ENCODE results near the gene NTRK3. TPM values are rescaled to one million over a fixed set of nuclear protein-coding genes. Genes with fewer than 3 reads are reported as not detected.

Gene NTRK3
- total RNA-seq, 1 donor from 2014 or later: 3.5 TPM

DNA sequence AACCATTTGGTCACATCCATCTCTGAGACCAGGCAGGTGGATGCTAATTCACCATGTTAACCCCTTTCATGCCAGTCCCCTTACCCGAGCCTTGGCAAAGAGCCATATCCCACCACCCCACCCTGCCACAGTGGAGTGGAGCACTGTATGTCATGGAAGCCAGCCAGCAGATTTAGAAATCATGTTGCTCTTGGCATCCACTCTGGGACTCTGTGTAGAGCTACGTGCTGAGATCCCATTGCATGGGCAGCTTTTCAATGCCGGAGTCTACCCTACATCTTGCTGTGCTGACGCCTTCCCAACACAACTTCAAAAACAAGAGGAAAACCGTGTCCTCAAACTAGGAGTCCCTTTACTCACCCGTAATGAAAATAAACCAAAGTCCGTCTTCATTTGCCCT lies 131.0 kb downstream of the NTRK3 start:
- intact Hi-C loops (cut with DNase I): no loop called here
- TF ChIP-seq CTCF (IDR thresholded peaks at IDR 0.05): no peak
- H3K36me3 ChIP-seq: no peaks in the 10 kb centered on the region
- no peaks in the 10 kb centered on the region for H3K4me1 ChIP-seq
- ATAC-seq (no peak), DNase-seq (no peak)
- no peaks in the 10 kb centered on the region for H3K27me3 ChIP-seq (ENCODE audit: low read depth)
- H3K27ac ChIP-seq: no peak overlapping the region
- no peaks in the 10 kb centered on the region for H3K9me3 ChIP-seq
- H3K4me3 ChIP-seq: no peak overlapping the region

DNA sequence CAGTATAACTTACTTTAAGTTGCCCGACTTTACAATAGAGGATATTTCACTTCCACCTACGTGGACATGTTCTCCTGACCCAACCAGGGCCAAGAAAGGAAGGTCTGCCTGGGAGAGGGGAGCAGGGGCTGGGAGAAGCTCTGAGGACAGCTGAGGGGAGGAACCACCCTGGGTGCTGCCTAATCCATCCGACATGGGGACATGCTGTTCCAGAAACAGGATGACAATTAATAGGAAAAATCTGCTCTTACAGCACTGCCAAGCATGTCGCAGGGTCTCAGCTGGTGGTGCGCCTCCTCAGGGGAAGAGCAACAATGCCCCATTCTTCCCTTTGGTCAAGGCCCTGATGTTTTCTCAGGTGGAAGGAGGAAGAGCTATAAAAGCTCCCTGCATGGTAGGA lies 132.3 kb downstream of the NTRK3 start:
- no peak for DNase-seq
- intact Hi-C loops (cut with DNase I): no loop called here
- no peaks in the 10 kb centered on the region for H3K9me3 ChIP-seq

GRCh38 chr15:88121968-88122530 lies 134.5 kb downstream of the NTRK3 start:
- intact Hi-C loops (cut with DNase I): no loop called here
- TF ChIP-seq CTCF (IDR thresholded peaks at IDR 0.05): no peak
- Histone ChIP-seq H3K27ac (no peak overlapping the region), H3K9me3 (no peaks in the 10 kb centered on the region), H3K4me3 (no peak overlapping the region), H3K4me1 (no peaks in the 10 kb centered on the region), H3K36me3 (no peaks in the 10 kb centered on the region), H3K27me3 (ENCODE audit: low read depth) (no peaks in the 10 kb centered on the region)
- ATAC-seq (no peak), DNase-seq (no peak)

More for the DNA sequence above, 132.3 kb downstream of the NTRK3 start:
- no peaks in the 10 kb centered on the region for H3K27me3 ChIP-seq (ENCODE audit: low read depth)
- H3K4me1 ChIP-seq: no peaks in the 10 kb centered on the region
- no peaks in the 10 kb centered on the region for H3K36me3 ChIP-seq
- ATAC-seq: no peak
- H3K4me3 ChIP-seq: no peak overlapping the region
- H3K27ac ChIP-seq: no peak overlapping the region
- TF ChIP-seq CTCF (IDR thresholded peaks at IDR 0.05): no peak

GRCh38 chr15:88120026-88120425 lies 136.5 kb downstream of the NTRK3 start:
- Histone ChIP-seq H3K27ac (no peak overlapping the region), H3K9me3 (no peaks in the 10 kb centered on the region), H3K4me1 (peaks cover 6% of the 10 kb centered on the region), H3K27me3 (ENCODE audit: low read depth) (no peaks in the 10 kb centered on the region), H3K36me3 (no peaks in the 10 kb centered on the region), H3K4me3 (no peak overlapping the region)
- no peak for TF ChIP-seq CTCF (IDR thresholded peaks at IDR 0.05)
- ATAC-seq (no peak), DNase-seq (no peak)
- intact Hi-C loops (cut with DNase I): no loop called here

- Histone ChIP-seq H3K9me3 (no peaks in the 10 kb centered on the region), H3K27me3 (ENCODE audit: low read depth) (no peaks in the 10 kb centered on the region), H3K27ac (no peak overlapping the region), H3K36me3 (no peaks in the 10 kb centered on the region), H3K4me3 (no peak overlapping the region), H3K4me1 (peaks cover 6% of the 10 kb centered on the region)
- DNase-seq (no peak), ATAC-seq (no peak)
- intact Hi-C loops (cut with DNase I): no loop called here
- no peak for TF ChIP-seq CTCF (IDR thresholded peaks at IDR 0.05)
Observed at GRCh38 chr15:88118741-88119140, 137.8 kb downstream of the NTRK3 start.

- Histone ChIP-seq H3K27ac (no peak overlapping the region), H3K4me1 (peaks cover 6% of the 10 kb centered on the region), H3K36me3 (no peaks in the 10 kb centered on the region), H3K9me3 (no peaks in the 10 kb centered on the region), H3K27me3 (ENCODE audit: low read depth) (no peaks in the 10 kb centered on the region), H3K4me3 (no peak overlapping the region)
- DNase-seq (no peak), ATAC-seq (no peak)
- TF ChIP-seq CTCF (IDR thresholded peaks at IDR 0.05): no peak
- intact Hi-C loops (cut with DNase I): no loop called here
Observed at GRCh38 chr15:88118035-88118434, 138.5 kb downstream of the NTRK3 start.

Data from lower lobe of right lung (tissue), 2 donors.